K562 (cell line): ENCODE measurements around the gene GAB2. TPM values are rescaled to one million over a fixed set of nuclear protein-coding genes. Genes with fewer than 3 reads are reported as not detected.

Experiments
- ATAC-seq: fragments of 200-7000 bp; cut with Tn5 transposase; 3 replicates; pipeline ENCODE4 v1.9.1; 2020; ENCODE audit warnings: moderate library complexity
- BruUV-seq: library from RNA; stranded (reverse); fragments of 400-500 nt; replicated peaks from 2 replicates; lab custom pipeline; 2021; lab: Mats Ljungman, UMichigan
- CTCF ChIA-PET: fragments of 300-600 bp; formaldehyde crosslinking; extraction: SDS; loops from one replicate; lab custom pipeline; 2021; ENCODE audit warnings: low intra/inter-chr PET ratio; lab: Yijun Ruan, JAX
- POLR2A ChIA-PET: fragments of 300-600, 350-650 bp; sonication (Branson Sonifier 250); formaldehyde crosslinking; extraction: SDS; loops from one replicate; lab custom pipeline; 2021; ENCODE audit warnings: antibody characterized with exemption, inconsistent platforms; lab: Yijun Ruan, JAX
- DNase-seq, 4 experiments: peaks; one replicate each; pipeline versions ENCODE4 v3.0.0 to v3.0.0-alpha.2; 2011 to 2018; ENCODE audit warnings: low spot score in 3 of 4, mixed read lengths in 3 of 4; ENCODE audit errors: extremely low read depth in 1 of 4
- FAIRE-seq: peaks from 2 replicates; lab custom pipeline; 2011; peaks lifted over from hg19 to GRCh38; lab: Jason Lieb, UNC
- H2AFZ ChIP-seq: 2 replicates; pipeline ENCODE4 v1.6.0; 2011; ENCODE audit warnings: low read depth, low read length, control low read depth, inconsistent platforms
- H3K27ac ChIP-seq: fragments of 200-600 bp; 3 replicates; pipeline ENCODE4 v1.8.0; 2011; ENCODE audit warnings: low read depth, mild to moderate bottlenecking, control low read depth, inconsistent platforms, low read length, moderate library complexity, mixed read lengths; ENCODE audit errors: extremely low read depth
- H3K27me3 ChIP-seq, 2 experiments: fragments of 300-600 bp in 1 of 2; 2 replicates in 1 of 2; 3 replicates in 1 of 2; pipeline versions ENCODE4 v1.6.0 to v1.8.0; 2011; ENCODE audit warnings: inconsistent platforms in 2 of 2, low read length in 2 of 2, mild to moderate bottlenecking in 1 of 2, mixed read lengths in 1 of 2, moderate library complexity in 1 of 2; ENCODE audit not compliant: control insufficient read depth in 2 of 2, insufficient read depth in 2 of 2
- H3K36me3 ChIP-seq: fragments of 300-600 bp; 3 replicates; pipeline ENCODE4 v1.8.0; 2011; ENCODE audit warnings: mild to moderate bottlenecking, low read length, inconsistent platforms; ENCODE audit not compliant: control insufficient read depth, insufficient read depth
- H3K4me1 ChIP-seq, 2 experiments: fragments of 200-600 bp in 1 of 2; replicated peaks in 1 of 2; 2 replicates in 1 of 2; 3 replicates in 1 of 2; pipeline versions ENCODE4 v1.5.1 to v1.8.0; 2011; ENCODE audit warnings: inconsistent platforms in 2 of 2, low read length in 2 of 2, mild to moderate bottlenecking in 1 of 2, mixed read lengths in 1 of 2, moderate library complexity in 1 of 2; ENCODE audit not compliant: control insufficient read depth in 2 of 2, insufficient read depth in 2 of 2
- H3K4me2 ChIP-seq: 2 replicates; pipeline ENCODE4 v1.6.1; 2011; ENCODE audit warnings: low read length, control low read depth, inconsistent platforms, mixed read lengths; ENCODE audit not compliant: insufficient read depth
- H3K4me3 ChIP-seq: fragments of 200-600 bp; sonication (generic), shearing (Covaris generic); 2 replicates; pipeline ENCODE4 v1.5.1; 2016; ENCODE audit warnings: control low read depth, inconsistent platforms
- H3K79me2 ChIP-seq: fragments of 200-600 bp; 3 replicates; pipeline ENCODE4 v1.8.0; 2011; ENCODE audit warnings: low read length, inconsistent platforms; ENCODE audit not compliant: control insufficient read depth, insufficient read depth
- H3K9ac ChIP-seq, 2 experiments: 2 replicates each; pipeline versions ENCODE4 v1.6.0 to v1.6.1; 2011; ENCODE audit warnings: low read depth in 2 of 2, low read length in 2 of 2, control low read depth in 1 of 2, inconsistent platforms in 1 of 2, mild to moderate bottlenecking in 1 of 2, mixed read lengths in 1 of 2; ENCODE audit not compliant: insufficient read depth in 1 of 2
- H3K9me1 ChIP-seq: one replicate; pipeline ENCODE4 v1.6.0; 2011; ENCODE audit warnings: inconsistent platforms, mild to moderate bottlenecking, low read length, moderate library complexity; ENCODE audit not compliant: control insufficient read depth, insufficient read depth
- H3K9me3 ChIP-seq: replicated peaks from 2 replicates; pipeline ENCODE4 v1.5.1; 2011; ENCODE audit warnings: low read depth, low read length, inconsistent platforms; ENCODE audit not compliant: control insufficient read depth, insufficient read depth
- H4K20me1 ChIP-seq: replicated peaks from 2 replicates; pipeline ENCODE4 v1.6.1; 2011; ENCODE audit warnings: low read length, inconsistent platforms, mixed read lengths; ENCODE audit not compliant: control insufficient read depth, insufficient read depth
- CXXC5 ChIP-seq: fragments of 250-450 bp; sonication (Bioruptor Pico); IDR thresholded peaks from 2 replicates; pipeline ENCODE4 v1.8.0; 2022; ENCODE audit warnings: inconsistent platforms, mild to moderate bottlenecking, moderate library complexity
- ETV5 ChIP-seq: sonication (generic); formaldehyde crosslinking; IDR thresholded peaks from 2 replicates; pipeline ENCODE4 v1.4.0; 2020; ENCODE audit warnings: low read depth, mild to moderate bottlenecking, missing genetic modification reagents
- HDAC2 ChIP-seq: fragments of 450-650 bp; IDR thresholded peaks from 2 replicates; pipeline ENCODE4 v1.6.1; 2016; ENCODE audit warnings: mild to moderate bottlenecking
- HDAC8 ChIP-seq: fragments of 450-650 bp; IDR thresholded peaks from 2 replicates; pipeline ENCODE4 v1.6.1; 2016; ENCODE audit warnings: mild to moderate bottlenecking, missing genetic modification characterization, moderate library complexity, missing compliant biosample characterization
- MED1 ChIP-seq: sonication (generic); formaldehyde crosslinking; IDR thresholded peaks from 2 replicates; pipeline ENCODE4 v1.8.1; 2023; ENCODE audit warnings: missing genetic modification reagents, borderline replicate concordance
- NFRKB ChIP-seq: fragments of 450-650 bp; IDR thresholded peaks from 2 replicates; pipeline ENCODE4 v1.6.1; 2016; ENCODE audit warnings: low read depth
- STAT5A ChIP-seq: IDR thresholded peaks from 2 replicates; pipeline ENCODE4 v1.6.1; 2012; ENCODE audit warnings: low read length, inconsistent platforms, borderline replicate concordance
- TARDBP ChIP-seq: fragments of 450-650 bp; IDR thresholded peaks from 2 replicates; pipeline ENCODE4 v1.6.1; 2016
- TBL1XR1 ChIP-seq, 2 experiments: IDR thresholded peaks; 2 replicates each; pipeline ENCODE4 v1.6.1; 2012; ENCODE audit warnings: improper control_type of control experiment in 2 of 2, low read length in 2 of 2, mild to moderate bottlenecking in 1 of 2
- ZC3H8 ChIP-seq: fragments of 450-650 bp; IDR thresholded peaks from 2 replicates; pipeline ENCODE4 v1.6.1; 2017
- ZNF174 ChIP-seq: fragments of 250-450 bp; sonication (Bioruptor Pico); IDR thresholded peaks from 2 replicates; pipeline ENCODE4 v1.4.0; 2020; ENCODE audit warnings: mild to moderate bottlenecking
- WGBS: fragments of 100-300 bp; shearing (Covaris generic); methylation state at CpG from one replicate; pipeline ENCODE4 v1.1.6; 2016; ENCODE audit warnings: low coverage, mixed read lengths; ENCODE audit not compliant: insufficient coverage; ENCODE audit errors: missing lambda C conversion rate; 5-methylcytosine and 5-hydroxymethylcytosine counted together
- in situ Hi-C: fragments of 300-500 bp; cut with MboI; formaldehyde crosslinking; loops from 4 replicates; pipeline ENCODE4 v1.15.0; 2018; ENCODE audit warnings: inconsistent platforms, mixed read lengths
- intact Hi-C: fragments of 100-400 bp; cut with micrococcal nuclease; formaldehyde crosslinking; loops from 2 replicates; pipeline ENCODE4 v1.14.2; 2022
- polyA plus RNA-seq, 8 experiments: library from polyadenylated mRNA; depleted of rRNA in 4 of 8; stranded (reverse) in 5 of 8; unstranded in 3 of 8; fragments of >200 nt; fragmentation: Nextera tagmentation in 2 of 8; fragmentation: Illumina TruSeq in 1 of 8; extraction: Ambion mirVana in 2 of 8; extraction: Trizol in 1 of 8; gene quantifications; 2 replicates each; pipeline versions ENCODE4 v1.2.1 to v1.2.3, GENCODE V29; 2011 to 2014; ENCODE audit warnings: inconsistent platforms in 1 of 8, missing spikeins in 1 of 8
- total RNA-seq, 7 experiments: library from RNA; depleted of rRNA in 6 of 7; stranded (reverse); fragments of >200 nt in 6 of 7; fragmentation: Illumina TruSeq in 2 of 7; extraction: Trizol in 2 of 7; gene quantifications; 2 replicates each; pipeline versions ENCODE4 v1.2.1 to v1.2.3, GENCODE V29; 2011 to 2021; ENCODE audit warnings: low replicate concordance in 1 of 7
- TF ChIP-seq, protein P1 (sequence below): fragments of 250-450 bp; sonication (Bioruptor Pico); IDR thresholded peaks from 2 replicates; pipeline ENCODE4 v1.8.0; 2021; ENCODE audit warnings: moderate library complexity, mild to moderate bottlenecking, inconsistent platforms
- TF ChIP-seq, protein P2 (sequence below): sonication (generic); formaldehyde crosslinking; IDR thresholded peaks from 2 replicates; pipeline ENCODE4 v1.8.1; 2023; ENCODE audit warnings: mild to moderate bottlenecking, missing genetic modification reagents
- TF ChIP-seq, protein P3 (sequence below): sonication (generic); formaldehyde crosslinking; IDR thresholded peaks from 2 replicates; pipeline ENCODE4 v1.8.0; 2022; ENCODE audit warnings: mild to moderate bottlenecking, missing genetic modification reagents

GAB2 gene
- total and polyA plus RNA-seq, 9 of the 15 experiments (the other 6 are each of a cell fraction or from before 2014, with no cell fraction given) = 2.3 to 35.2 (median 16.1) TPM

DNA sequence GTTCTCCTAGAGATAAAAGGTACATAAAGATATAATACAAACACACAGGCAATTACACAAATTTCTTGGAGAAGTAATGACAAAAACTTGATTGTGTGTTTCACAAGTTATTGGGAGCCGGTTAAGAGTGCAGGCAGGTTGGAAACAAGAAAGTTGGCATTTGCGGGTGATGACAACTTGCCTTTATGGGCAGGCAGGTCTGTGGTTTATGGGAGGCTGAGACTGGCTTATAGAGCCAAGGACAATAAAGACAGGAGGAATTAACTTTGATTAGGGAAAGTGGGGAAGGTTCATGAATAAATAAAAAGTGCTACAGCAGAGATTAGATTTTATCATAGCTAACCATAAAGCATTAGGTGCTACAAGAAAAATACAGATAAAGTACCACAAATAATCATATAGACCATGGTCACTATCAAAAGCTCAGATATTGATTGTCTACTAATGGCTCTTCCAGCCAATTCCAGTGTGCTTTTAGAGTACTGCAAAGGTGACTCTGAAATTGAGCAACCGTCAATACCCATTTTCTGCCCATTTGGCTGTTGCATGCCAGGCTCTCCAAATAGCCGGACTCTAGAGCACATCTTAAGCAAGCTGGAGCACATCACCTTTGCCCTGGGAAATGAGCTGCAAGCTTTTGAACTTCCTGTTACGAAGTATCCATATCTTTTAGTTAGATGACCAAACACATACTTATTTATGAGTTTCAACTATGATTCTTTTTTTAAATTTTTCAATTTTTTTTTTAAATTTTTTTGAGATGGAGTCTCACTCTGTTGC, 33.9 kb upstream of the GAB2 start:
- ChIA-PET CTCF (no interaction called here), POLR2A (interaction anchor here (0.6 kb wide), 1 partner anchor 553 kb away, joined by 3 read pairs; no protein-coding TSS in a partner anchor)
- no peaks in the 10 kb centered on the region for H3K9me1 ChIP-seq
- no peak overlapping the region for H2AFZ ChIP-seq
- 92% methylated on average over 5 of the region's 5 CpGs for WGBS
- no peaks in the 10 kb centered on the region for H4K20me1 ChIP-seq
- no peak for ATAC-seq
- FAIRE-seq = no peak
- TF ChIP-seq ZC3H8 (no peak), ETV5 (CRISPR knock-in tag) (no peak), NFRKB (no peak), ZNF174 (CRISPR knock-in tag) (no peak), TARDBP (no peak), HDAC8 (tag) (no peak), HDAC2 (no peak), STAT5A (no peak), CXXC5 (no peak), MED1 (CRISPR knock-in tag) (no peak), TBL1XR1 (IDR thresholded peaks at IDR 0.05; ENCODE audit: low read length in 2 of 2) (no peak)
- TF ChIP-seq, protein P1, sequence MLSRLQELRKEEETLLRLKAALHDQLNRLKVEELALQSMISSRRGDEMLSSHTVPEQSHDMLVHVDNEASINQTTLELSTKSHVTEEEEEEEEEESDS = no peak
- TF ChIP-seq, protein P2, sequence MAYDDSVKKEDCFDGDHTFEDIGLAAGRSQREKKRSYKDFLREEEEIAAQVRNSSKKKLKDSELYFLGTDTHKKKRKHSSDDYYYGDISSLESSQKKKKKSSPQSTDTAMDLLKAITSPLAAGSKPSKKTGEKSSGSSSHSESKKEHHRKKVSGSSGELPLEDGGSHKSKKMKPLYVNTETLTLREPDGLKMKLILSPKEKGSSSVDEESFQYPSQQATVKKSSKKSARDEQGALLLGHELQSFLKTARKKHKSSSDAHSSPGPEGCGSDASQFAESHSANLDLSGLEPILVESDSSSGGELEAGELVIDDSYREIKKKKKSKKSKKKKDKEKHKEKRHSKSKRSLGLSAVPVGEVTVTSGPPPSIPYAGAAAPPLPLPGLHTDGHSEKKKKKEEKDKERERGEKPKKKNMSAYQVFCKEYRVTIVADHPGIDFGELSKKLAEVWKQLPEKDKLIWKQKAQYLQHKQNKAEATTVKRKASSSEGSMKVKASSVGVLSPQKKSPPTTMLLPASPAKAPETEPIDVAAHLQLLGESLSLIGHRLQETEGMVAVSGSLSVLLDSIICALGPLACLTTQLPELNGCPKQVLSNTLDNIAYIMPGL = no peak
- TF ChIP-seq, protein P3, sequence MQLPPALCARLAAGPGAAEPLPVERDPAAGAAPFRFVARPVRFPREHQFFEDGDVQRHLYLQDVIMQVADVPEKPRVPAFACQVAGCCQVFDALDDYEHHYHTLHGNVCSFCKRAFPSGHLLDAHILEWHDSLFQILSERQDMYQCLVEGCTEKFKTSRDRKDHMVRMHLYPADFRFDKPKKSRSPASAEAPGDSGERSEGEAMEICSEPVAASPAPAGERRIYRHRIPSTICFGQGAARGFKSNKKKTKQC (CRISPR knock-in tag) = no peak
- no peak overlapping the region for H3K27ac ChIP-seq
- H3K4me2 ChIP-seq = no peak overlapping the region
- peaks cover 4% of the 10 kb centered on the region; the same call in 2 of the 3 replicates for H3K36me3 ChIP-seq
- no peak overlapping the region for H3K4me3 ChIP-seq
- no peak overlapping the region for H3K9ac ChIP-seq
- no peaks in the 10 kb centered on the region for H3K79me2 ChIP-seq
- H3K4me1 ChIP-seq = 0 out of 5 replicates have a peak, but pooled peaks cover 0 to 3% of the 10 kb centered on the region in 2 experiments
- BruUV-seq = no TSS peak
- H3K27me3 ChIP-seq = no peaks in the 10 kb centered on the region
- in situ Hi-C loops (no loop called here), intact Hi-C loops (no loop called here)
- no peaks in the 10 kb centered on the region; the same call in 1 of the 2 replicates for H3K9me3 ChIP-seq
- DNase-seq = no peak
